Lower leg skin (tissue), 4 donors: Measurements from ENCODE around the gene RPN1. TPM values are rescaled to one million over a fixed set of nuclear protein-coding genes. Genes with fewer than 3 reads are reported as not detected.

Source experiments
- DNase-seq, 2 donors: peaks; one replicate each; pipeline ENCODE4 v3.0.0-alpha.2; 2019; ENCODE audit warnings: low spot score in 2 of 2
- H3K4me3 ChIP-seq: fragments of 200-600 bp; sonication (generic); 2 replicates; pipeline ENCODE4 v1.5.1; 2017; ENCODE audit warnings: mild to moderate bottlenecking, low read depth; ENCODE audit not compliant: poor library complexity, severe bottlenecking
- POLR2A ChIP-seq, 2 donors: fragments of 450-650 bp; IDR thresholded peaks; one replicate each; pipeline ENCODE4 v1.6.1; 2016 to 2017; ENCODE audit warnings: antibody characterized with exemption in 2 of 2, mild to moderate bottlenecking in 1 of 2, moderate library complexity in 1 of 2
- WGBS, 2 donors: methylation state at CpG; one replicate each; pipeline ENCODE4 v1.1.5; 2018; 5-methylcytosine and 5-hydroxymethylcytosine counted together
- intact Hi-C: fragments of 100-400 bp; cut with DNase I; formaldehyde crosslinking; loops from one replicate; pipeline ENCODE4 v1.15.0; 2023; ENCODE audit warnings: low total_unique reads
- total RNA-seq, 4 donors: library from RNA; depleted of rRNA; stranded (reverse); fragments of >200 nt; gene quantifications; one replicate each; pipeline ENCODE4 v1.1.0, GENCODE V29; 2016
- TF ChIP-seq, protein P1 (sequence below), 3 donors: fragments of 450-650 bp; IDR thresholded peaks; one replicate each; pipeline ENCODE4 v1.5.1; 2016; ENCODE audit warnings: antibody characterized with exemption in 3 of 3, mild to moderate bottlenecking in 3 of 3, moderate library complexity in 2 of 3

RPN1 gene
- total RNA-seq, 4 donors from 2014 or later: 99.9 to 173 (median 141) TPM

- no peak overlapping the region for H3K4me3 ChIP-seq
- intact Hi-C loops: no loop called here
- TF ChIP-seq POLR2A (IDR thresholded peaks at IDR 0.05): no peak
- TF ChIP-seq, protein P1, sequence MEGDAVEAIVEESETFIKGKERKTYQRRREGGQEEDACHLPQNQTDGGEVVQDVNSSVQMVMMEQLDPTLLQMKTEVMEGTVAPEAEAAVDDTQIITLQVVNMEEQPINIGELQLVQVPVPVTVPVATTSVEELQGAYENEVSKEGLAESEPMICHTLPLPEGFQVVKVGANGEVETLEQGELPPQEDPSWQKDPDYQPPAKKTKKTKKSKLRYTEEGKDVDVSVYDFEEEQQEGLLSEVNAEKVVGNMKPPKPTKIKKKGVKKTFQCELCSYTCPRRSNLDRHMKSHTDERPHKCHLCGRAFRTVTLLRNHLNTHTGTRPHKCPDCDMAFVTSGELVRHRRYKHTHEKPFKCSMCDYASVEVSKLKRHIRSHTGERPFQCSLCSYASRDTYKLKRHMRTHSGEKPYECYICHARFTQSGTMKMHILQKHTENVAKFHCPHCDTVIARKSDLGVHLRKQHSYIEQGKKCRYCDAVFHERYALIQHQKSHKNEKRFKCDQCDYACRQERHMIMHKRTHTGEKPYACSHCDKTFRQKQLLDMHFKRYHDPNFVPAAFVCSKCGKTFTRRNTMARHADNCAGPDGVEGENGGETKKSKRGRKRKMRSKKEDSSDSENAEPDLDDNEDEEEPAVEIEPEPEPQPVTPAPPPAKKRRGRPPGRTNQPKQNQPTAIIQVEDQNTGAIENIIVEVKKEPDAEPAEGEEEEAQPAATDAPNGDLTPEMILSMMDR (IDR thresholded peaks at IDR 0.05): no peak
- 64 to 80% methylated on average over 15 of the region's 15 CpGs for WGBS, 2 donors
- DNase-seq: no peak
Measured at GRCh38 chr3:128610451-128611070, 40.1 kb downstream of the RPN1 start.

- WGBS, 2 donors: 70 to 79% methylated on average over 11 of the region's 11 CpGs
- no peak for DNase-seq
- intact Hi-C loops: loop anchor here (5.0 to 10.0 kb wide), 2 partner anchors 182 to 524 kb away; no protein-coding TSS in a partner anchor
- no peak overlapping the region for H3K4me3 ChIP-seq
- TF ChIP-seq, protein P1 (IDR thresholded peaks at IDR 0.05): no peak
Measured at GRCh38 chr3:128609294-128609693, 41.3 kb downstream of the RPN1 start.

DNA sequence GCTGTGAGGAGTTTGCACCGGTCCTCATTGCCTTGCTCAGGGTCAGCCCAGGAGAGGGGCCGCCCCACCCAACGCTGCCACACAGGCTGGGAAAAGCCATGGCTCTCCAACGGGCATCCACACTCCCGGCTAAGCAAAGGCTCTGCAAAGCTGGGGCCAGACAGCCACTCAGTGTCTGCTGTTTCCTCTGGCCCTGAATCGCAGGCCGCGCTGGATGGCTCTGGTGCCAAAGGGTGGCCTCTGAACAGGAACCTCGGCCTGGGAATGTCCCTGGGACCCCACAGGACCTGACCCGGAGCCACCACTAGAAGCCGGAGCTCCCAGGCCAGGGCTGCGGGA lies 42.9 kb downstream of the RPN1 start:
- 61% methylated on average over 5 to 8 of the region's 12 CpGs for WGBS, 2 donors
- intact Hi-C loops: loop anchor here (5.0 to 10.0 kb wide), 2 partner anchors 180 to 523 kb away; no protein-coding TSS in a partner anchor
- no peak overlapping the region for H3K4me3 ChIP-seq
- TF ChIP-seq, protein P1 (IDR thresholded peaks at IDR 0.05): no peak
- no peak for TF ChIP-seq POLR2A (IDR thresholded peaks at IDR 0.05)
- peak in 1 of 2 donors; percentile 80 for DNase-seq

GRCh38 chr3:128606094-128606493 lies 44.5 kb downstream of the RPN1 start:
- no peak overlapping the region for H3K4me3 ChIP-seq
- intact Hi-C loops: loop anchor here (5.0 to 10.0 kb wide), 2 partner anchors 179 to 521 kb away; no protein-coding TSS in a partner anchor
- 92 to 94% methylated on average over 7 of the region's 7 CpGs for WGBS, 2 donors
- no peak for TF ChIP-seq POLR2A (IDR thresholded peaks at IDR 0.05)
- TF ChIP-seq, protein P1 (IDR thresholded peaks at IDR 0.05): no peak
- DNase-seq: no peak

DNA sequence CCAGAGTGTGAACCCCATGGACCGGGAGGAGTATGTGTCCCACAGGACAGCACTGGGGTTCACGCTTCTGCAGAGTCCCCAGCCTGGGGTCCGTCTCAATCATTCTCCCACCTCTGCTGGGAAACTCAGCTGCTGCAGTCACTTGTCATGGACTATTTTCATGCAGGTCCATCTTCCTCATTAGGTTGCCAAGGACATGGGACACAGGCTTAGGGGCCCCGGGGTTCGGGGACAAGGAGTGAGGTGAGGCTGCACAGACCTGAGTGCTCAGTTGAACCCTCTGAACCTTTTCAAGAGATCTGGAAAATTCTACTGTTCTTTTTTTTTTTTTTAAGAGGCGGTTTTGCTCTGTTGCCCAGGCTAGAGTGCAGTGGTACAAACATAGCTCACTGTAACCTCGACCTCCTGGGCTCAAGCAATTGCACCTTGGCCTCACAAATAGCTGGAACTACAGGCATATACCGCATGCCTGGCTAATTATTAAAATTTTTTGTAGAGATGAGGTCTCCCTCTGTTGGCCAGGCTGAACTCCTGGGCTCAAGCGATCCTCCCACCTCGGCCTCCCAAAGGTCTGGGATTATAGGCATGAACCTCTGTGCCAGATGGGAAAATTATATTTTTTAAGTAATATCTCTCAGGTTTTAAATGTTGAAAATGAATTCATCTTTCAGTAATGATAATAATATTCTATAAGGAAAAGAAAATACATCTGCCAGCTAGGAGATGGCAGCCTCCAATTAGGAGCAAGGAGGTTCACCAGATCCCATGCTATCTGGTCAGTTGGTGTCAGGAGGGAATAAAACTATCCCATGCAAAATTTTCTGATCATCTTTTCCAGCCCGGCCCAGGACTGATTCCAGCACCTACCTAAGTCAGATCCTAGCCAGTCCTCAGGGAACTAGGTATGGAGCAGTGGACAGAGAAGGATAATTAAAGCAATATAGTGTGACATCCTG lies 45.2 kb downstream of the RPN1 start:
- TF ChIP-seq POLR2A (IDR thresholded peaks at IDR 0.05): no peak
- TF ChIP-seq, protein P1 (IDR thresholded peaks at IDR 0.05): no peak
- 84 to 91% methylated on average over 11 of the region's 11 CpGs for WGBS, 2 donors
- intact Hi-C loops: loop anchor here (5.0 to 10.0 kb wide), 2 partner anchors 178 to 521 kb away; no protein-coding TSS in a partner anchor
- DNase-seq: no peak
- H3K4me3 ChIP-seq: no peak overlapping the region
